Measurements from ENCODE around the gene AHDC1.
A peak's percentile ranks its signal among the peaks of the same experiment; 100 is the strongest.

Gene AHDC1

GRCh38 chr1:27598295-27598687 is 5.7 kb downstream of the AHDC1 start:
- no peak for DNase-seq

GRCh38 chr1:27597516-27598294 is 6.2 kb downstream of the AHDC1 start:
- DNase-seq: no peak

GRCh38 chr1:27596986-27597385 is 7.0 kb downstream of the AHDC1 start:
- DNase-seq: no peak

- DNase-seq: no peak
Measured at GRCh38 chr1:27596261-27596660, 7.7 kb downstream of the AHDC1 start.

- DNase-seq: no peak
Measured at GRCh38 chr1:27595597-27595996, 8.3 kb downstream of the AHDC1 start.

- peak; percentile 42 for DNase-seq
Measured at GRCh38 chr1:27594564-27595510, 9.1 kb downstream of the AHDC1 start.

GRCh38 chr1:27593678-27594563 is 10.0 kb downstream of the AHDC1 start:
- no peak for DNase-seq

- DNase-seq: no peak
Measured at GRCh38 chr1:27592931-27593677, 10.8 kb downstream of the AHDC1 start.

- no peak for DNase-seq
Measured at GRCh38 chr1:27592232-27592930, 11.6 kb downstream of the AHDC1 start.

GRCh38 chr1:27591622-27592021 is 12.3 kb downstream of the AHDC1 start:
- DNase-seq: no peak

- no peak for DNase-seq
Measured at GRCh38 chr1:27590917-27591508, 12.9 kb downstream of the AHDC1 start.

- DNase-seq: no peak
Measured at GRCh38 chr1:27589841-27590426, 14.0 kb downstream of the AHDC1 start.

GRCh38 chr1:27589441-27589840 is 14.5 kb downstream of the AHDC1 start:
- DNase-seq: no peak

- DNase-seq: no peak
Measured at GRCh38 chr1:27588256-27589232, 15.4 kb downstream of the AHDC1 start.

- no peak for DNase-seq
Measured at GRCh38 chr1:27585684-27586083, 18.3 kb downstream of the AHDC1 start.

GRCh38 chr1:27584453-27584852 is 19.5 kb downstream of the AHDC1 start:
- DNase-seq: no peak

GRCh38 chr1:27583479-27583878 is 20.5 kb downstream of the AHDC1 start:
- no peak for DNase-seq

- DNase-seq: no peak
Measured at GRCh38 chr1:27581823-27582243, 22.1 kb downstream of the AHDC1 start.

- no peak for DNase-seq
Measured at GRCh38 chr1:27577504-27578188, 26.3 kb downstream of the AHDC1 start.

Data from stimulated activated CD4-positive, alpha-beta T cell treated with anti-CD3 and anti-CD28 coated beads, Interleukin-15, amount 100 ng/mL, for 24 hours (primary cell).